ENCODE data around the gene ZNF616. TPM values are rescaled to one million over a fixed set of nuclear protein-coding genes. Genes with fewer than 3 reads are reported as not detected.

ZNF616 gene
- total RNA-seq, 1 donor from 2014 or later = 13.1 TPM

GRCh38 chr19:52170304-52170703 is 30.6 kb upstream of the ZNF616 start:
- Mint-ChIP-seq H3K4me1 (ENCODE audit: low read depth, unreplicated experiment) (peaks cover 2% of the 10 kb centered on the region), H3K9me3 (ENCODE audit: unreplicated experiment) (peaks cover 21% of the 10 kb centered on the region), H3K36me3 (ENCODE audit: low read depth, unreplicated experiment) (peaks cover 20% of the 10 kb centered on the region), H3K4me3 (ENCODE audit: unreplicated experiment) (peak overlapping the region; percentile 100), H3K27ac (ENCODE audit: unreplicated experiment) (no peak overlapping the region), H3K27me3 (ENCODE audit: low read depth, unreplicated experiment) (no peaks in the 10 kb centered on the region)
- H3K79me2 ChIP-seq (ENCODE audit: insufficient read depth, low read length) = no peaks in the 10 kb centered on the region
- peak overlapping the region; percentile 100 for H3K4me2 ChIP-seq (ENCODE audit: low read length)
- peaks cover 11% of the 10 kb centered on the region for H3K36me3 ChIP-seq (ENCODE audit: insufficient read depth, low read length)
- peaks cover 2% of the 10 kb centered on the region for H3K4me1 ChIP-seq (ENCODE audit: insufficient read depth, low read length)
- FAIRE-seq = no peak
- no peaks in the 10 kb centered on the region for H3K27me3 ChIP-seq (ENCODE audit: insufficient read depth, low read length)
- no peak overlapping the region for H3K27ac ChIP-seq (ENCODE audit: low read depth, low read length)
- peak overlapping the region; percentile 91 for H2AFZ ChIP-seq (ENCODE audit: low read depth, low read length)
- H3K9ac ChIP-seq (ENCODE audit: low read length) = peak overlapping the region; percentile 91
- no peak for DNase-seq (ENCODE audit: low read depth)
- H3K4me3 ChIP-seq (ENCODE audit: insufficient read depth, low read depth, low read length) = peak overlapping the region; percentile 100
- H3K9me3 ChIP-seq (ENCODE audit: insufficient read depth, low read depth, low read length) = peaks cover 3% of the 10 kb centered on the region
- no peaks in the 10 kb centered on the region for H4K20me1 ChIP-seq (ENCODE audit: insufficient read depth, low read length)
- TF ChIP-seq CTCF (IDR thresholded peaks at IDR 0.05; ENCODE audit: insufficient read depth, low read depth, low read length) (no peak), EZH2 (IDR thresholded peaks at IDR 0.05; ENCODE audit: insufficient read depth, low read length) (no peak)

GRCh38 chr19:52155596-52156359 is 16.0 kb upstream of the ZNF616 start:
- Histone ChIP-seq H3K79me2 (ENCODE audit: insufficient read depth, low read length) (no peaks in the 10 kb centered on the region), H3K36me3 (ENCODE audit: insufficient read depth, low read length) (peaks cover 9% of the 10 kb centered on the region), H3K4me2 (ENCODE audit: low read length) (no peak overlapping the region), H3K9ac (ENCODE audit: low read length) (no peak overlapping the region), H4K20me1 (ENCODE audit: insufficient read depth, low read length) (no peaks in the 10 kb centered on the region), H3K4me3 (ENCODE audit: insufficient read depth, low read depth, low read length) (no peak overlapping the region), H3K4me1 (ENCODE audit: insufficient read depth, low read length) (no peaks in the 10 kb centered on the region), H3K27me3 (ENCODE audit: insufficient read depth, low read length) (no peaks in the 10 kb centered on the region), H3K9me3 (ENCODE audit: insufficient read depth, low read depth, low read length) (peaks cover 54% of the 10 kb centered on the region), H3K27ac (ENCODE audit: low read depth, low read length) (no peak overlapping the region), H2AFZ (ENCODE audit: low read depth, low read length) (no peak overlapping the region)
- Mint-ChIP-seq H3K4me3 (ENCODE audit: unreplicated experiment) (no peak overlapping the region), H3K27me3 (ENCODE audit: low read depth, unreplicated experiment) (no peaks in the 10 kb centered on the region), H3K36me3 (ENCODE audit: low read depth, unreplicated experiment) (peaks cover 71% of the 10 kb centered on the region), H3K4me1 (ENCODE audit: low read depth, unreplicated experiment) (no peaks in the 10 kb centered on the region), H3K9me3 (ENCODE audit: unreplicated experiment) (peaks cover 74% of the 10 kb centered on the region), H3K27ac (ENCODE audit: unreplicated experiment) (no peak overlapping the region)
- TF ChIP-seq CTCF (IDR thresholded peaks at IDR 0.05; ENCODE audit: insufficient read depth, low read depth, low read length) (no peak), EZH2 (IDR thresholded peaks at IDR 0.05; ENCODE audit: insufficient read depth, low read length) (no peak)
- DNase-seq (ENCODE audit: low read depth) (no peak), FAIRE-seq (peak; percentile 54)

- H3K4me2 ChIP-seq (ENCODE audit: low read length) = no peak overlapping the region
Measured at GRCh38 chr19:52148256-52148655, 8.5 kb upstream of the ZNF616 start.

More at GRCh38 chr19:52148256-52148655, 8.5 kb upstream of the ZNF616 start:
- Mint-ChIP-seq H3K27ac (ENCODE audit: unreplicated experiment) (no peak overlapping the region), H3K36me3 (ENCODE audit: low read depth, unreplicated experiment) (peaks cover 23% of the 10 kb centered on the region), H3K4me3 (ENCODE audit: unreplicated experiment) (no peak overlapping the region), H3K9me3 (ENCODE audit: unreplicated experiment) (peaks cover 40% of the 10 kb centered on the region), H3K4me1 (ENCODE audit: low read depth, unreplicated experiment) (no peaks in the 10 kb centered on the region), H3K27me3 (ENCODE audit: low read depth, unreplicated experiment) (no peaks in the 10 kb centered on the region)
- Histone ChIP-seq H3K79me2 (ENCODE audit: insufficient read depth, low read length) (no peaks in the 10 kb centered on the region), H3K9me3 (ENCODE audit: insufficient read depth, low read depth, low read length) (peaks cover 5% of the 10 kb centered on the region), H4K20me1 (ENCODE audit: insufficient read depth, low read length) (no peaks in the 10 kb centered on the region), H3K36me3 (ENCODE audit: insufficient read depth, low read length) (no peaks in the 10 kb centered on the region), H3K4me1 (ENCODE audit: insufficient read depth, low read length) (no peaks in the 10 kb centered on the region), H3K4me3 (ENCODE audit: insufficient read depth, low read depth, low read length) (no peak overlapping the region), H2AFZ (ENCODE audit: low read depth, low read length) (no peak overlapping the region), H3K27ac (ENCODE audit: low read depth, low read length) (no peak overlapping the region), H3K9ac (ENCODE audit: low read length) (no peak overlapping the region), H3K27me3 (ENCODE audit: insufficient read depth, low read length) (no peaks in the 10 kb centered on the region)
- no peak for DNase-seq (ENCODE audit: low read depth)
- no peak for FAIRE-seq
- TF ChIP-seq CTCF (IDR thresholded peaks at IDR 0.05; ENCODE audit: insufficient read depth, low read depth, low read length) = no peak
- no peak for TF ChIP-seq EZH2 (IDR thresholded peaks at IDR 0.05; ENCODE audit: insufficient read depth, low read length)

Measured in astrocyte (in vitro differentiated cells and primary cell).